GM18526 (cell line): ENCODE measurements around the gene CLEC11A.

Experiments
- POLR2A ChIP-seq: IDR thresholded peaks from 3 replicates; pipeline ENCODE4 v1.6.1; 2011; ENCODE audit not compliant: insufficient read length; ENCODE audit errors: extremely low read depth

The CLEC11A gene

GRCh38 chr19:50723069-50723468, at the start of gene CLEC11A:
TSS of gene CLEC11A (plus strand) at chr19:50723364. CDS start at chr19:50723526, 162 bp downstream.
- no peak for TF ChIP-seq POLR2A

GRCh38 chr19:50676625-50677197, 46.5 kb upstream of the CLEC11A start:
- no peak for TF ChIP-seq POLR2A

- no peak for TF ChIP-seq POLR2A
These were observed 45.5 kb upstream of the CLEC11A start for GRCh38 chr19:50677636-50678035.

GRCh38 chr19:50678323-50678722, 44.8 kb upstream of the CLEC11A start:
- no peak for TF ChIP-seq POLR2A

GRCh38 chr19:50679177-50680125, 43.7 kb upstream of the CLEC11A start:
- no peak for TF ChIP-seq POLR2A

- no peak for TF ChIP-seq POLR2A
These were observed 36.7 kb upstream of the CLEC11A start for GRCh38 chr19:50686310-50687032.

GRCh38 chr19:50688766-50689165, 34.4 kb upstream of the CLEC11A start:
- TF ChIP-seq POLR2A = no peak

GRCh38 chr19:50690439-50690838, 32.7 kb upstream of the CLEC11A start:
- TF ChIP-seq POLR2A = no peak

- no peak for TF ChIP-seq POLR2A
These were observed 29.8 kb upstream of the CLEC11A start for GRCh38 chr19:50693064-50693975.

- TF ChIP-seq POLR2A = no peak
These were observed 28.4 kb upstream of the CLEC11A start for GRCh38 chr19:50694815-50695145.

- no peak for TF ChIP-seq POLR2A
These were observed 27.7 kb upstream of the CLEC11A start for GRCh38 chr19:50695251-50696093.

GRCh38 chr19:50696094-50696483, 27.1 kb upstream of the CLEC11A start:
- TF ChIP-seq POLR2A = no peak

- no peak for TF ChIP-seq POLR2A
These were observed 25.6 kb upstream of the CLEC11A start for GRCh38 chr19:50697414-50698124.
